Dermis blood vessel endothelial cell (primary cell): ENCODE results near the gene IL7R. TPM values are rescaled to one million over a fixed set of nuclear protein-coding genes. Genes with fewer than 3 reads are reported as not detected.

Source experiments
- DNase-seq: peaks from one replicate; pipeline ENCODE4 v3.0.0; 2010
- total RNA-seq: library from RNA; depleted of rRNA; stranded (reverse); fragments of >200 nt; gene quantifications from 2 replicates; pipeline ENCODE4 v1.2.3, GENCODE V29; 2014

IL7R gene
- total RNA-seq, 1 donor from 2014 or later, result 0.51 TPM

DNA sequence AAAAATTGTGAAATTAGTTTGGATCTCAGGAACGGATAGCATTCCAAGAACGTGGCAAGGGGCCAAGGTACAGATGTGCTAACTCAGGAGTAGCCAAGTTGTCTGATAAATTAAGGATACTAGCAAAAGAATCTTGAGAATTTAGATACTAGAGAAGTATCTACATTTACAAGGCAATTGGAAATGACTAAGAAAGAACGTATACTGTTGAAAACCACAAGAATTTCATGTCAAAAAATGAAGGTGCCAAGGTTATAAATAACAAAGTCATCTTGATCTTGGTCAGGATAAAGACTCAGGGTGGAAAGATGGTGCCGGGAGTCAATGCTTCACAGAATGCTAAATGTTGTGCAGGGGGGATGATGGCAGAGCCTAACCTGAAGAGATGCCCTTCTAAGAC, 62.5 kb downstream of the IL7R start:
- DNase-seq, result no peak

DNA sequence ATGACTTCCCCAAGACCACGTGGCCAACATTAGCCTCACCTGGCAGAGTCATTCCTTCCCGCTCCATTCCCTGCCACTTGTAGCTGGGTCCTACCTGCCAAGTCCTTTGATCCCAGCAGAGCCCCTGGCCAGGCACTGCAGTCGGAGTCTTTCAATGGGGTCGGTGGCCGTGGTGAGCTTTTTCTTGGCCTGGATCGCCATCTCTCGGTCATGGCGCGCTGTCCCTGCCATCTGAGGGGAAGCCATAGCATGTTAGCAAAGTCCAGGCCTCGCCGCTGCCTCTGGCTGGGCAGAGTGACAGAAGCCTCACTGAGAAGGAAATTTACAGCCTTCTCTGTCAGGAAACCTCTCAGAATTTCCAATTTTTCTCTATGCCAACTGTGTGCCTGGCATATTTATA, 64.2 kb downstream of the IL7R start:
- DNase-seq, result peak; percentile 57

DNA sequence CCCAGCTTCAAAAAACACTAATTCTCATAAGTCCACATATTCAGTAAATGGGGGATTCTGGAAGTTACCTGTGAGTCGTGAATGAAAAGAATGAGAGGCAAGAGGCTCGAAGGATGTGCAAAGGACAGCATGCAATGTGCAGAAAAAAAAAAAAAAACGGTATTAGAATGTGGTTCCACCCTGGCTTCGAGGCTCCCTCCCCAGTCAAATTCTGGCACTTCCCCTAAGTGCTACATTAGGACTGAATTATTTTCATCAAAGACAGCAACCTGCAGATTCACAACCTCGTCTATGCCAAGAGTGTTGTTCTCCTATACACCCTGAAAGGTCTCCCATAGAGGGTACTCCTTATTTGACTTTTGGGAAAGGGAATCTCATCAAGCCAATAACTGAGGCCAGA, 65.2 kb downstream of the IL7R start:
- DNase-seq, result no peak

DNA sequence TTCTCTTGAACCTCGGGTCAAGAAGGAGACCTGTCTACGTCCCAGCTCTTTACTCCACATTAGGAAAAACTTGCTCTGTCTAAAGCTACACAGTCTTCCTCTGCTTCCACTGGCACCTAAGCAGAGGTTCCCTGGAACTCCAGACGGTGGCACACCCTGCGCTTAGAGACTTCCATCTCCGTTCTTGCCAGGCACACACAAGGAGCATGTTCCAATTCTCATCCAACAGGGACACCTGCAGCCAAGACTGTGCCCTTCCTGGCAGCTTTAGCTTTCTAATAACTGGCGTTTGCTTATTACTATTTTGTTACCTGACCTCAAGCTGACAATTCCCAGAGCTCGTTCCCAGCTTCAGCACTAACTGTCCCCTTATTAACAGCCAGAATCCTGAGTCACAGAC, 65.8 kb downstream of the IL7R start:
- no peak for DNase-seq

DNA sequence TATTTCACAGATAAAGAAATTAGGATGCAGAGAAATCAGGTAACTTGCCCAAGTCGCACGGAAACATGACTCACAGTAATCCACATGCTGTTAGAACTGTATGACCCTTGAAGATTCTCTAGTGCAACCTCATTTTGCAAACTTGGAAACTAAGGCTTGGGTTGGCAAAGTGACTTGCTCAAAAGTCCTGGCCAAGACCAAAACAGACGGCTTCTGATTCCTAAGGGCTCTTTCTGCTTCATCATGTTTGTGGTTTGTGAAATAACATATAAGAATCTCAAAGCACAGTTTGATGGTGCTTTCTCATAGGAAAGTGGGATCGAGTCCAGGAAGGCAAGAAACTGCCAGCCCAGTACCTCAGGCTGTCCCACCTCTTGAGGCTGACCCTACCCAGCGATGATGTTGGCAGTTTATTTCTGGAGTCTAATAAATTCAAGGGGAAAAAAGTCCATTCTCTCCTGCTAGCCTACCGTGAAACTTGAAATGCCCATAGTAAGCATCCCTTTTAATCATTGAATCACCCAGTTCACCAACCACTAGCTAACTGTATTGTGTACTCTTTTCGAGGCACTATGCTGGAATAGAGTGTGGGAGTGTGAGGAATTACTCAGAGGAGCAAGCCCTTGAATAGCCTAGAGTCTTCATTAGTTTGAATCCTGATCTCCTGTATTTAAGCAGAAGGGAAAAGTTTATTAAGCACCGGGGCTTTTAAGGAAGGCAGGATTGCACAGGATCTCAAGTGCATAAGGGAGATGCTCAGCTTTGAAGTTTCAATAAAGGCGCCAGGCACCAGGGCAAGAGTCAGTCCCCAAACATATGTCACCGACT, 67.6 kb downstream of the IL7R start:
- no peak for DNase-seq

DNA sequence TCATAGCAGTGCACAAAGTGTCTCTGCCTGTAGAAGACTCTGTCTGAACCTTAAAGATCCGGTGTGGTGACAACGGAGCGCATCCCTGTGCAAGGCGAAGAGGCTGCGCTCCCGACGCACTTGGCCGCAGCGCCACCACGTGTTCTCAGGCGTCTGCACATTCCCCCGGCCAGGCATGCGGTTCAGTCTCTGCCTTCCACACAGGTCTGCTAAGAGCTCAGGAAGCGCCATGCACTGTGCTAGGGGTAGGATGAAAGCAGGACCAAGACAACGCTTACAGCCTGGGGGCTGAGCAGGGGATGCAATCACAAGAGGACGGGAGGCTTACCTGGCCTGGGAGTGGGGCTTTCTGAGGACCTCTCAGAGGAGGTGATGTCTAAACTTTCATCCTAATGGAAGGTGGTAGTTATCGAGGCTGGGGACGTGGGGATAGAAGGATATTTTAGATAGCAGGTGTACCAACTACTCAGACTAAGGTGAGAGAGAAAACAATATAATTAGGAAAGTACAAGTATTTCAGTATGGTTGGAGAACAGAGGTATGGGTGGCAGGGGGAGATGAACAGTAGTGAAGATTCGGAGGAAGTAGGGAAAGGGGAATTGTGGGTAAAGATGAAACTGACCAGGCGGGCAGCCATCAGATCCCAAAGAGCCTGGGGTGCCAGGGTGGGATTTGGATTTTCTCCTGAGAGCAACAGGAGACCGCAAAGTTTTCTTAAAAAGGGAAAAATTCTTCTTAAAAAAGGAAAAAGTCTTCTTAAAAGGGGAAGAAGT, 68.4 kb downstream of the IL7R start:
- peak; percentile 74 for DNase-seq

DNA sequence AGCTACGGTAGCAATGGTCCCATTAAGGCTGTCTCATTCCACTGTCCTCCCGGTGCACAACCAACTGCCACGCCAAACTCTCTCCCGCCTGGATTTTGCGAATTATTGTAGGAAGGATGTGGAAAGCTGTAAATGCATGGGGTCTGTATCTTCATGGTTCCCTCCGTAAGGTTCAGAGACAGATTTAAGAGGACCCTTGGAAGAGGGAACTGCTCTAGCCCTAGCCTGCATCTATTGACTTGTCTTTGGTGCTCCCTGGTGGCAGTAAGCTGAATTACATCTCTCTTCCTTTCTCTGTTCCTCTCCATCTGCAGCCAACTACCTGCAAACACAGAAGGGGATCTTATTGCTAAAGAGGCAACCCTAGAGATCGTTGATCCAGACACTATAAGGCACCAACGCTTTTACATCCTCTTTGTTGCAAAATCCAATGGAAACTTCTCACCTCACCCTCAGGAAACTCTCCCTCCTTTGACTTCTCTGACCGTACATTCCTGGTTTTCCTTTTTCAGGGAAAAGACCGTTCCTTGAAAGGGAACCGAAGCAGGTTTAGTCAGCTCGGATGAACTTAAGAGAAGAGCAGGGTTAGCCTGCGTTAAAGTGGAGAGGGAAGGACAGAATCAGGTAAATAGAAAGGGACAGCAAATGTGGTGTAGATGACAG, 69.8 kb downstream of the IL7R start:
- peak; percentile 73 for DNase-seq

Other genes with a start within 250 kb of the IL7R start
- gene SPEF2, start 239.0 kb upstream of the IL7R start, total RNA-seq, result 0.79 and 1.2 TPM in 2 replicates
- gene CAPSL, start 81.7 kb downstream of the IL7R start, total RNA-seq, result not detected in 2 replicates
- gene UGT3A1, start 134.5 kb downstream of the IL7R start, total RNA-seq, result not detected in 2 replicates
- gene UGT3A2, start 210.0 kb downstream of the IL7R start, total RNA-seq, result not detected in 2 replicates